Measurements from ENCODE around the gene CCDC69.
A peak's percentile ranks its signal among the peaks of the same experiment; 100 is the strongest.
"Not testable (repeated sequence)": the region's sequence is repeated elsewhere in the genome, so short reads cannot be mapped to it uniquely, and the experiment has no call there.

CCDC69 gene

GRCh38 chr5:151245680-151246219 is 21.9 kb upstream of the CCDC69 start:
- no peak for DNase-seq (ENCODE audit: low spot score)

GRCh38 chr5:151244206-151244605 is 20.3 kb upstream of the CCDC69 start:
- no peak for DNase-seq (ENCODE audit: low spot score)

GRCh38 chr5:151243564-151243963 is 19.7 kb upstream of the CCDC69 start:
- no peak for DNase-seq (ENCODE audit: low spot score)

- no peak for DNase-seq (ENCODE audit: low spot score)
These were observed 19.2 kb upstream of the CCDC69 start for GRCh38 chr5:151243127-151243526.

- no peak for DNase-seq (ENCODE audit: low spot score)
These were observed 17.2 kb upstream of the CCDC69 start for GRCh38 chr5:151240924-151241635.

GRCh38 chr5:151240268-151240835 is 16.5 kb upstream of the CCDC69 start:
- DNase-seq (ENCODE audit: low spot score) = not testable (repeated sequence)

GRCh38 chr5:151239237-151239861 is 15.5 kb upstream of the CCDC69 start:
- peak; percentile 89 for DNase-seq (ENCODE audit: low spot score)

- DNase-seq (ENCODE audit: low spot score) = no peak
These were observed 14.4 kb upstream of the CCDC69 start for GRCh38 chr5:151238303-151238741.

GRCh38 chr5:151237685-151238084 is 13.8 kb upstream of the CCDC69 start:
- DNase-seq (ENCODE audit: low spot score) = no peak

GRCh38 chr5:151236888-151237287 is 13.0 kb upstream of the CCDC69 start:
- no peak for DNase-seq (ENCODE audit: low spot score)

GRCh38 chr5:151235239-151235571 is 11.3 kb upstream of the CCDC69 start:
- DNase-seq (ENCODE audit: low spot score) = not testable (repeated sequence)

GRCh38 chr5:151234476-151235238 is 10.8 kb upstream of the CCDC69 start:
- peak; percentile 48 for DNase-seq (ENCODE audit: low spot score)

- no peak for DNase-seq (ENCODE audit: low spot score)
These were observed 9.8 kb upstream of the CCDC69 start for GRCh38 chr5:151233616-151234085.

- no peak for DNase-seq (ENCODE audit: low spot score)
These were observed 7.5 kb upstream of the CCDC69 start for GRCh38 chr5:151231359-151231758.

- DNase-seq (ENCODE audit: low spot score) = no peak
These were observed 6.3 kb upstream of the CCDC69 start for GRCh38 chr5:151230048-151230680.

- no peak for DNase-seq (ENCODE audit: low spot score)
These were observed 5.1 kb upstream of the CCDC69 start for GRCh38 chr5:151228986-151229385.

- no peak for DNase-seq (ENCODE audit: low spot score)
These were observed 4.1 kb upstream of the CCDC69 start for GRCh38 chr5:151227918-151228447.

- DNase-seq (ENCODE audit: low spot score) = no peak
These were observed 1.6 kb upstream of the CCDC69 start for GRCh38 chr5:151225475-151225874.

GRCh38 chr5:151225071-151225470 is 1.2 kb upstream of the CCDC69 start:
- DNase-seq (ENCODE audit: low spot score) = no peak

GRCh38 chr5:151224372-151224771 is 480 bp upstream of the CCDC69 start:
- no peak for DNase-seq (ENCODE audit: low spot score)

GRCh38 chr5:151222790-151223446 is 974 bp downstream of the CCDC69 start:
- no peak for DNase-seq (ENCODE audit: low spot score)

Measured in AG08395 (cell line).